NCI-H1048 (cell line): ENCODE measurements around the gene CCNB2.
A peak's percentile ranks its signal among the peaks of the same experiment; 100 is the strongest.
"Not testable (repeated sequence)": the region's sequence is repeated elsewhere in the genome, so short reads cannot be mapped to it uniquely, and the experiment has no call there.

ENCODE experiments used
- DNase-seq: peaks from one replicate; lab custom pipeline; 2025; lab: John Stamatoyannopoulos, UW

The CCNB2 gene

GRCh38 chr15:59104912-59105732, at the start of gene CCNB2:
CCNB2 (plus strand) TSS chr15:59105146; CDS start chr15:59105269, 123 bp downstream.
- DNase-seq: peak; percentile 71

GRCh38 chr15:59059076-59059597, 45.8 kb upstream of the CCNB2 start:
- no peak for DNase-seq

GRCh38 chr15:59060348-59060747, 44.6 kb upstream of the CCNB2 start:
- no peak for DNase-seq

- DNase-seq: no peak
These were observed 41.9 kb upstream of the CCNB2 start for GRCh38 chr15:59063042-59063441.

GRCh38 chr15:59069430-59069829, 35.5 kb upstream of the CCNB2 start:
- DNase-seq: no peak

- no peak for DNase-seq
These were observed 30.3 kb upstream of the CCNB2 start for GRCh38 chr15:59074607-59075006.

- no peak for DNase-seq
These were observed 17.2 kb upstream of the CCNB2 start for GRCh38 chr15:59087731-59088130.

- no peak for DNase-seq
These were observed 10.9 kb upstream of the CCNB2 start for GRCh38 chr15:59094077-59094476.

GRCh38 chr15:59096429-59096828, 8.5 kb upstream of the CCNB2 start:
- no peak for DNase-seq

- DNase-seq: no peak
These were observed 5.7 kb upstream of the CCNB2 start for GRCh38 chr15:59099162-59099685.

- no peak for DNase-seq
These were observed 389 bp upstream of the CCNB2 start for GRCh38 chr15:59104602-59104911.

GRCh38 chr15:59105854-59106253, 908 bp downstream of the CCNB2 start:
- no peak for DNase-seq

- DNase-seq: no peak
These were observed 6.3 kb downstream of the CCNB2 start for GRCh38 chr15:59111251-59111650.

- no peak for DNase-seq
These were observed 10.1 kb downstream of the CCNB2 start for GRCh38 chr15:59115047-59115446.

- DNase-seq: no peak
These were observed 11.2 kb downstream of the CCNB2 start for GRCh38 chr15:59116141-59116540.

- no peak for DNase-seq
These were observed 11.8 kb downstream of the CCNB2 start for GRCh38 chr15:59116771-59117170.

- DNase-seq: no peak
These were observed 14.7 kb downstream of the CCNB2 start for GRCh38 chr15:59119625-59120024.

GRCh38 chr15:59120937-59121336, 16.0 kb downstream of the CCNB2 start:
- no peak for DNase-seq

- DNase-seq: no peak
These were observed 19.3 kb downstream of the CCNB2 start for GRCh38 chr15:59124261-59124660.

GRCh38 chr15:59125683-59126082, 20.7 kb downstream of the CCNB2 start:
- DNase-seq: not testable (repeated sequence)

GRCh38 chr15:59127255-59127654, 22.3 kb downstream of the CCNB2 start:
- not testable (repeated sequence) for DNase-seq

- DNase-seq: no peak
These were observed 26.5 kb downstream of the CCNB2 start for GRCh38 chr15:59131456-59131855.

GRCh38 chr15:59131969-59132562, 27.1 kb downstream of the CCNB2 start:
- no peak for DNase-seq
